Kidney epithelial cell (primary cell): Measurements from ENCODE around the gene THSD7B. TPM values are rescaled to one million over a fixed set of nuclear protein-coding genes. Genes with fewer than 3 reads are reported as not detected.

Source experiments
- DNase-seq: peaks from one replicate; pipeline ENCODE4 v3.0.0-alpha.2; 2010; ENCODE audit warnings: low read depth
- H3K27me3 ChIP-seq: 2 replicates; pipeline ENCODE4 v1.6.0; 2011; ENCODE audit warnings: low read length; ENCODE audit not compliant: control insufficient read depth, insufficient read depth
- H3K36me3 ChIP-seq: 2 replicates; pipeline ENCODE4 v1.5.1; 2011; ENCODE audit warnings: low read length; ENCODE audit not compliant: control insufficient read depth, insufficient read depth
- H3K4me3 ChIP-seq: 2 replicates; pipeline ENCODE4 v1.5.1; 2011; ENCODE audit warnings: low read depth, mild to moderate bottlenecking, control low read depth, low read length
- CTCF ChIP-seq: IDR thresholded peaks from 2 replicates; pipeline ENCODE4 v1.5.1; 2011; ENCODE audit warnings: mild to moderate bottlenecking, moderate library complexity, low read length, control low read depth, inconsistent platforms; ENCODE audit not compliant: insufficient read depth, poor library complexity, severe bottlenecking
- total RNA-seq: library from RNA; depleted of rRNA; stranded (reverse); fragments of >200 nt; gene quantifications from 2 replicates; pipeline ENCODE4 v1.2.3, GENCODE V29; 2015

Gene THSD7B
- total RNA-seq, 1 donor from 2014 or later, result 0.04 TPM

GRCh38 chr2:137138263-137138662 lies 372.9 kb downstream of the THSD7B start:
- no peak for TF ChIP-seq CTCF
- Histone ChIP-seq H3K36me3 (no peaks in the 10 kb centered on the region), H3K27me3 (no peaks in the 10 kb centered on the region), H3K4me3 (no peak overlapping the region)
- DNase-seq, result no peak

GRCh38 chr2:137151731-137152130 lies 386.4 kb downstream of the THSD7B start:
- H3K4me3 ChIP-seq, result no peak overlapping the region
- no peak for DNase-seq
- no peak for TF ChIP-seq CTCF

GRCh38 chr2:137154946-137155345 lies 389.6 kb downstream of the THSD7B start:
- TF ChIP-seq CTCF, result no peak

More at GRCh38 chr2:137151731-137152130, 386.4 kb downstream of the THSD7B start:
- H3K27me3 ChIP-seq, result no peaks in the 10 kb centered on the region
- no peaks in the 10 kb centered on the region for H3K36me3 ChIP-seq

GRCh38 chr2:137155356-137156104 lies 390.2 kb downstream of the THSD7B start:
- no peak for TF ChIP-seq CTCF
- Histone ChIP-seq H3K27me3 (no peaks in the 10 kb centered on the region), H3K36me3 (no peaks in the 10 kb centered on the region), H3K4me3 (no peak overlapping the region)
- DNase-seq, result no peak

More at GRCh38 chr2:137154946-137155345, 389.6 kb downstream of the THSD7B start:
- no peak overlapping the region for H3K4me3 ChIP-seq
- DNase-seq, result no peak
- no peaks in the 10 kb centered on the region for H3K27me3 ChIP-seq
- no peaks in the 10 kb centered on the region for H3K36me3 ChIP-seq

- no peak for TF ChIP-seq CTCF
- H3K4me3 ChIP-seq, result no peak overlapping the region
- no peak for DNase-seq
- H3K27me3 ChIP-seq, result no peaks in the 10 kb centered on the region
- H3K36me3 ChIP-seq, result no peaks in the 10 kb centered on the region
These were observed 391.0 kb downstream of the THSD7B start for GRCh38 chr2:137156221-137156844.
